A549 (cell line): ENCODE data around the gene LRRC3. TPM values are rescaled to one million over a fixed set of nuclear protein-coding genes. Genes with fewer than 3 reads are reported as not detected.

Source experiments
- ATAC-seq, 2 experiments: fragments of 200-7000 bp in 1 of 2; fragments of >200 bp in 1 of 2; cut with Nextera tagmentation in 1 of 2; cut with Tn5 transposase in 1 of 2; 3 replicates each; pipeline versions ENCODE4 v1.8.0 to v1.9.1; 2018 to 2020; ENCODE audit warnings: mild to moderate bottlenecking in 1 of 2, moderate library complexity in 1 of 2
- CTCF ChIA-PET: fragments of 300-600 bp; sonication (Branson Sonifier 250); formaldehyde crosslinking; extraction: SDS; loops from one replicate; lab custom pipeline; 2021; ENCODE audit warnings: antibody characterized with exemption, inconsistent platforms; lab: Yijun Ruan, JAX
- POLR2A ChIA-PET: fragments of 350-600 bp; formaldehyde crosslinking; extraction: SDS; loops from one replicate; lab custom pipeline; 2021; ENCODE audit warnings: antibody characterized with exemption, inconsistent platforms; lab: Yijun Ruan, JAX
- DNase-seq, 2 experiments: peaks; one replicate each; pipeline versions ENCODE4 v3.0.0 to v3.0.0-alpha.2; 2011 to 2016; ENCODE audit warnings: low read depth in 1 of 2, low spot score in 1 of 2
- FAIRE-seq: peaks from 2 replicates; lab custom pipeline; 2011; peaks lifted over from hg19 to GRCh38; lab: Jason Lieb, UNC
- H3K27ac ChIP-seq, 2 experiments: fragments of >200 bp; sonication (Bioruptor Twin); formaldehyde crosslinking; 3 replicates each; pipeline ENCODE4 v1.5.1; 2016 to 2017
- H3K4me1 ChIP-seq: fragments of >200 bp; sonication (Bioruptor Twin); formaldehyde crosslinking; 3 replicates; pipeline ENCODE4 v1.6.1; 2016
- H3K4me2 ChIP-seq: fragments of >200 bp; sonication (Bioruptor Twin); formaldehyde crosslinking; 3 replicates; pipeline ENCODE4 v1.6.1; 2016
- H3K4me3 ChIP-seq: fragments of >200 bp; sonication (Bioruptor Twin); formaldehyde crosslinking; 3 replicates; pipeline ENCODE4 v1.5.1; 2016
- H3K9me3 ChIP-seq: fragments of >200 bp; sonication (Bioruptor Twin); formaldehyde crosslinking; 3 replicates; pipeline ENCODE4 v1.6.1; 2016
- BHLHE40 ChIP-seq: IDR thresholded peaks from 2 replicates; pipeline ENCODE4 v1.6.1; 2012; ENCODE audit warnings: low read depth, low read length, inconsistent platforms
- CBX2 ChIP-seq: fragments of 200-600 bp; sonication (generic); IDR thresholded peaks from 2 replicates; pipeline ENCODE4 v1.6.1; 2016; ENCODE audit warnings: low read depth, mild to moderate bottlenecking, borderline replicate concordance
- CBX8 ChIP-seq: fragments of 200-600 bp; sonication (generic); IDR thresholded peaks from 2 replicates; pipeline ENCODE4 v1.6.1; 2016
- E2F6 ChIP-seq: IDR thresholded peaks from 2 replicates; pipeline ENCODE4 v1.6.1; 2012; ENCODE audit warnings: low read depth, borderline replicate concordance
- EP300 ChIP-seq, 2 experiments: fragments of >200 bp; sonication (Bioruptor Twin); formaldehyde crosslinking; IDR thresholded peaks; 2 replicates in 1 of 2; 3 replicates in 1 of 2; pipeline ENCODE4 v1.6.1; 2016 to 2017
- ESRRA ChIP-seq: fragments of 150-350 bp; IDR thresholded peaks from 2 replicates; pipeline ENCODE4 v1.6.1; 2014; ENCODE audit warnings: mild to moderate bottlenecking, low read length, borderline replicate concordance
- FOSB ChIP-seq: fragments of 250-450 bp; sonication (Bioruptor Pico); IDR thresholded peaks from 2 replicates; pipeline ENCODE4 v1.5.0; 2020; ENCODE audit warnings: mild to moderate bottlenecking, moderate library complexity
- FOSL2 ChIP-seq, 2 experiments: fragments of 450-650 bp in 1 of 2; fragments of >200 bp in 1 of 2; sonication (Bioruptor Twin) in 1 of 2; formaldehyde crosslinking; IDR thresholded peaks; 2 replicates each; pipeline versions ENCODE4 v1.5.0 to v1.6.1; 2016 to 2020; ENCODE audit warnings: mild to moderate bottlenecking in 1 of 2, moderate library complexity in 1 of 2
- FOXS1 ChIP-seq: fragments of 250-450 bp; sonication (Bioruptor Pico); IDR thresholded peaks from 2 replicates; pipeline ENCODE4 v1.5.0; 2020; ENCODE audit warnings: mild to moderate bottlenecking, moderate library complexity
- HEYL ChIP-seq: fragments of 250-450 bp; sonication (Bioruptor Pico); IDR thresholded peaks from 2 replicates; pipeline ENCODE4 v1.8.0; 2021; ENCODE audit warnings: mild to moderate bottlenecking, moderate library complexity
- HOXA7 ChIP-seq: fragments of 250-450 bp; sonication (Bioruptor Pico); IDR thresholded peaks from 2 replicates; pipeline ENCODE4 v1.5.0; 2020; ENCODE audit warnings: mild to moderate bottlenecking, moderate library complexity
- HOXB5 ChIP-seq: fragments of 250-450 bp; sonication (Bioruptor Pico); IDR thresholded peaks from 2 replicates; pipeline ENCODE4 v1.5.0; 2020; ENCODE audit warnings: mild to moderate bottlenecking, moderate library complexity
- JUNB ChIP-seq: fragments of >200 bp; sonication (Bioruptor Twin); formaldehyde crosslinking; IDR thresholded peaks from 2 replicates; pipeline ENCODE4 v1.6.1; 2016
- KDM5A ChIP-seq: fragments of 200-600 bp; sonication (generic); IDR thresholded peaks from 2 replicates; pipeline ENCODE4 v1.6.1; 2016; ENCODE audit warnings: antibody characterized with exemption, mild to moderate bottlenecking
- MAFK ChIP-seq: fragments of 450-650 bp; IDR thresholded peaks from 2 replicates; pipeline ENCODE4 v1.6.1; 2014; ENCODE audit not compliant: partially characterized antibody
- NFE2L2 ChIP-seq: fragments of 150-350 bp; conservative IDR thresholded peaks from 2 replicates; pipeline ENCODE4 v1.6.1; 2014; ENCODE audit warnings: low read length
- NR3C1 ChIP-seq: fragments of >200 bp; sonication (Bioruptor Twin); formaldehyde crosslinking; IDR thresholded peaks from 3 replicates; pipeline ENCODE4 v1.6.1; 2017
- PHF8 ChIP-seq: fragments of 200-600 bp; sonication (generic); IDR thresholded peaks from 2 replicates; pipeline ENCODE4 v1.6.1; 2016; ENCODE audit warnings: low read depth, mild to moderate bottlenecking, antibody characterized with exemption, moderate library complexity, borderline replicate concordance
- POLR2A ChIP-seq: IDR thresholded peaks from 2 replicates; pipeline ENCODE4 v1.6.1; 2012; ENCODE audit warnings: mild to moderate bottlenecking, low read length
- POLR2AphosphoS2 ChIP-seq: conservative IDR thresholded peaks from 2 replicates; pipeline ENCODE4 v1.6.1; 2012; ENCODE audit warnings: low read length, improper control_type of control experiment, inconsistent platforms
- RCOR1 ChIP-seq: fragments of 150-350 bp; IDR thresholded peaks from 2 replicates; pipeline ENCODE4 v1.6.1; 2014; ENCODE audit warnings: antibody characterized with exemption, low read length, low read depth
- RFX5 ChIP-seq: fragments of 450-650 bp; IDR thresholded peaks from 2 replicates; pipeline ENCODE4 v1.7.1; 2014; ENCODE audit warnings: antibody characterized with exemption, mild to moderate bottlenecking, moderate library complexity
- SREBF2 ChIP-seq: fragments of 450-650 bp; IDR thresholded peaks from 2 replicates; pipeline ENCODE4 v1.6.1; 2014; ENCODE audit warnings: mild to moderate bottlenecking, moderate library complexity
- TP53 ChIP-seq: fragments of 250-450 bp; sonication (Bioruptor Pico); IDR thresholded peaks from 2 replicates; pipeline ENCODE4 v1.5.0; 2021; ENCODE audit warnings: mild to moderate bottlenecking, moderate library complexity
- USF2 ChIP-seq: fragments of 450-650 bp; IDR thresholded peaks from 2 replicates; pipeline ENCODE4 v1.6.1; 2014; ENCODE audit warnings: antibody characterized with exemption
- WGBS: methylation state at CpG from one replicate; pipeline ENCODE4 v1.1.6; 2017; ENCODE audit errors: missing lambda C conversion rate; 5-methylcytosine and 5-hydroxymethylcytosine counted together
- polyA plus RNA-seq, 4 experiments: library from polyadenylated mRNA; depleted of rRNA in 3 of 4; stranded (reverse); fragments of >200 nt; fragmentation: RNase III in 1 of 4; extraction: RNeasy Plus Mini Kit Qiagen cat#74134 plus additional on column Dnase treatment in 1 of 4; gene quantifications; 2 replicates in 3 of 4; 3 replicates in 1 of 4; pipeline ENCODE4 v1.2.3, GENCODE V29; 2011 to 2017
- TF ChIP-seq, protein P1 (sequence below): IDR thresholded peaks from 2 replicates; pipeline ENCODE4 v1.6.1; 2012

Gene LRRC3
- polyA plus RNA-seq, 2 of the 4 experiments (the other 2 are of a cell fraction), result 0.59 to 1.1 TPM

DNA sequence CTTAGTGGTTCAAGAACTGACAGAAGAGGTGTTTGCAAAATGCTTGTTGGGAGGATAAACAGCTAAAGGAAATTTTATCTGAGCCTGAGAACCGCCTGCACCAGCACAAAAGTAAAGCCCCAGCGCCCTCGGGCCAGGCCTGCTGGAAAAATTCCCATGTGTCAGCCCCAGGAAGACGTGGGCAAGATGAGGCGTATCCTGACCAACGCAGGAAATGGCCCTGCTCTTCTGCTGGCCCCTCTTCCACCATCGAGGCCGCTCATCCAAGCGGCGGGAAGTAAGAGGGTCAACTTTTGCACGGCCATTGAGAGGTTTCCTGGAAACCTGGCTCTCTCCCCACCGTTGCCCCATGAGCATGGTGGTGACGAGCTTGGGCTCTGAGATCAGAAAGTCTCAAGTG, 39.6 kb downstream of the LRRC3 start:
- no peak for ATAC-seq
- Histone ChIP-seq H3K4me2 (no peak overlapping the region), H3K9me3 (peaks cover 7% of the 10 kb centered on the region; the same call in 2 of the 3 replicates), H3K4me1 (no peaks in the 10 kb centered on the region)
- FAIRE-seq, result no peak
- TF ChIP-seq RCOR1, result no peak
- no peak for TF ChIP-seq NFE2L2
- no peak for TF ChIP-seq JUNB
- TF ChIP-seq ESRRA, result no peak
- TF ChIP-seq HOXA7, result no peak
- TF ChIP-seq TP53 (CRISPR knock-in tag), result no peak
- TF ChIP-seq, all 56 proteins: peak for 0
- no peak overlapping the region for H3K27ac ChIP-seq
- DNase-seq, result no peak
- ChIA-PET CTCF (interaction anchor here (1.1 to 3.6 kb wide), 3 partner anchors 14 to 247 kb away, joined by 4 to 12 read pairs (median 6); no protein-coding TSS in a partner anchor), POLR2A (no interaction called here)
- WGBS, result 85% methylated on average over 12 of the region's 13 CpGs
- H3K4me3 ChIP-seq, result no peak overlapping the region

GRCh38 chr21:44495611-44496563, 40.6 kb downstream of the LRRC3 start:
- WGBS, result 88% methylated on average over 16 of the region's 16 CpGs

DNA sequence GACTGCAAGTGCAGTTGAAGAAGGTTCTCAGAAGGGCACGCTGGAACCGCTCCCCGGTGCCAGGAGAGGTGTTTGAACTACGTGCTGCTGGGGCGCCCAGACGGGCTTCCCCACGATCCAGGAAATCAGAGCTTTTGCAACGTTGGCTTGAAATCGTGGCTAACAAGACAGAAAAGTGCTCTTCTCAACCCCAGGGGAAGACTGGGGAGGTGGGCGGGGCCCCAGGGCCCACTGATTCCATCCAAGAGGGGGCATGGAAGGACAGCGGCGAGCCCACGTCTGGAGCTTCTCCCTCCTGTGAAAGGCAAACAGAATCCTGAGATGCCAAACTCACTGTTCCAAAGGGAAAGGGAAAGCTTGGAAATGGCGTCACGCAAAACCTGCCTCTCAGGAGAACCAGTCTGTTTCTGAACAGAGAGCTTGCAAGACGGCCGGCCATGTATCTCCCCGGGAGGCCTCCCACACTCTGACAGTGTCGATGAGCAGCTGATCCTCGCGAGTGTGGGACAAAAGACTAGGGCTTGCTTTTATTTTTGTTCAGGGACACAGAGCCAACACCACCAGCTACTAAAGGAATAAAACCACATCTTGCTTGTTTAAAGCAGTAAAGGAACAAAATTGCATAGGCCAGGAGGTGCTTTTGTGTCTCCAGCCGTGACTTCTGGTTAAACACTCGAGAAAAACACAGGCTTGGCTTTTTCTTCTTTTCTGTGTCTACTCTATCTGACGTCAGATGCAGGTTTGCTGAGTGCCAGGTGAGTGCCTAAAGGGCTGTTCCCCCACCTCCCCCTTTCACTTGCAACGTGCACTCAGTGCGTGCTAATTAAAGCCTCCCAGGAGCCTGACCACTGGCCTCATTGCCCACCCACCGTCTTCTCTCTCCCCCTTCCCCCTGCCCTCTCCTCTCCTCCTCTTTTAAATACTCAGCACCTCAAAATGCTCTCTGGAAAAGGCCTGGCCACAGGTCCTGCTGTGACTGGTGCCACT, 41.5 kb downstream of the LRRC3 start:
- 81% methylated on average over 22 of the region's 27 CpGs for WGBS
- Histone ChIP-seq H3K4me3 (no peak overlapping the region), H3K4me2 (no peak overlapping the region), H3K4me1 (no peaks in the 10 kb centered on the region), H3K9me3 (peaks cover 7% of the 10 kb centered on the region; the same call in 2 of the 3 replicates), H3K27ac (no peak overlapping the region)
- no peak for TF ChIP-seq KDM5A
- no peak for TF ChIP-seq CBX2
- no peak for TF ChIP-seq HEYL (CRISPR knock-in tag)
- no peak for TF ChIP-seq EP300 (IDR thresholded peaks at IDR 0.05)
- no peak for TF ChIP-seq POLR2AphosphoS2
- TF ChIP-seq RFX5, result no peak
- no peak for TF ChIP-seq SREBF2
- TF ChIP-seq HOXB5 (CRISPR knock-in tag), result no peak
- no peak for TF ChIP-seq E2F6
- TF ChIP-seq BHLHE40, result no peak
- TF ChIP-seq USF2, result no peak
- no peak for TF ChIP-seq POLR2A
- TF ChIP-seq ESRRA, result no peak
- no peak for TF ChIP-seq MAFK
- no peak for TF ChIP-seq FOSB (CRISPR knock-in tag)
- no peak for TF ChIP-seq CBX8
- DNase-seq (no peak), ATAC-seq (no peak), FAIRE-seq (no peak)
- ChIA-PET POLR2A (no interaction called here), CTCF (interaction anchor here (1.9 kb wide), 1 partner anchor 15 kb away, joined by 6 read pairs; no protein-coding TSS in a partner anchor)

More at GRCh38 chr21:44495611-44496563, 40.6 kb downstream of the LRRC3 start:
- H3K9me3 ChIP-seq, result peaks cover 7% of the 10 kb centered on the region; the same call in 2 of the 3 replicates
- DNase-seq (no peak), ATAC-seq (no peak), FAIRE-seq (no peak)
- no peak overlapping the region for H3K4me3 ChIP-seq
- ChIA-PET CTCF (interaction anchor here (1.9 to 3.6 kb wide), 2 partner anchors 15 to 16 kb away, joined by 6 to 12 read pairs; no protein-coding TSS in a partner anchor), POLR2A (no interaction called here)
- no peak overlapping the region for H3K27ac ChIP-seq
- no peak overlapping the region for H3K4me2 ChIP-seq
- TF ChIP-seq FOSL2 (IDR thresholded peaks at IDR 0.05) (no peak), FOSL2 (CRISPR knock-in tag; IDR thresholded peaks at IDR 0.05) (no peak), MAFK (no peak), FOXS1 (no peak), NR3C1 (no peak), PHF8 (no peak), CBX2 (no peak)
- TF ChIP-seq, protein P1, sequence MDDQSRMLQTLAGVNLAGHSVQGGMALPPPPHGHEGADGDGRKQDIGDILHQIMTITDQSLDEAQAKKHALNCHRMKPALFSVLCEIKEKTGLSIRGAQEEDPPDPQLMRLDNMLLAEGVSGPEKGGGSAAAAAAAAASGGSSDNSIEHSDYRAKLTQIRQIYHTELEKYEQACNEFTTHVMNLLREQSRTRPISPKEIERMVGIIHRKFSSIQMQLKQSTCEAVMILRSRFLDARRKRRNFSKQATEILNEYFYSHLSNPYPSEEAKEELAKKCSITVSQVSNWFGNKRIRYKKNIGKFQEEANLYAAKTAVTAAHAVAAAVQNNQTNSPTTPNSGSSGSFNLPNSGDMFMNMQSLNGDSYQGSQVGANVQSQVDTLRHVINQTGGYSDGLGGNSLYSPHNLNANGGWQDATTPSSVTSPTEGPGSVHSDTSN, result no peak
- no peaks in the 10 kb centered on the region for H3K4me1 ChIP-seq
